ENCODE measurements around the gene IL1RAPL1.
"Not testable (repeated sequence)": the region's sequence is repeated elsewhere in the genome, so short reads cannot be mapped to it uniquely, and the experiment has no call there.

IL1RAPL1 gene

DNA sequence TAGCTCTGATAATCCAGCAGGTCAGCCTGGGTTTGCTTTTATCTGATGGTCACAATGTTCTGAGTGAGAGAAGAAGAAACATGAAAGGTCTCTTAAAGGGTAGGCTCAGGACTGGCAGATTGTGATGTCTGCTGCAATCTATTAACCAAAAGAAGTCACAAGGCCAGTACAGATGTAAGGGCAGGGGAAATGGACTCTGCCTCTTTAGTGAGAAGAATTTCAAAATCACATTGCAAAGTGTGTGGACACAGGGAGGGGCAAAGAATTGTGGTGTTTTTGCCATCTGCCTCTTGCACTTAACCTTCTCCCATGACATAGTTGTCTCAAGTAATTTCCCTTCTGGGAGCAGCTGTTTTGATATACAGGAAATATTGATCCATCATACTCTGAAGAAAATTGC is 40.9 kb downstream of the IL1RAPL1 start:
- no peak for DNase-seq (ENCODE audit: low spot score)

GRCh38 chrX:28638775-28639174 is 51.5 kb downstream of the IL1RAPL1 start:
- no peak for DNase-seq (ENCODE audit: low spot score)

DNA sequence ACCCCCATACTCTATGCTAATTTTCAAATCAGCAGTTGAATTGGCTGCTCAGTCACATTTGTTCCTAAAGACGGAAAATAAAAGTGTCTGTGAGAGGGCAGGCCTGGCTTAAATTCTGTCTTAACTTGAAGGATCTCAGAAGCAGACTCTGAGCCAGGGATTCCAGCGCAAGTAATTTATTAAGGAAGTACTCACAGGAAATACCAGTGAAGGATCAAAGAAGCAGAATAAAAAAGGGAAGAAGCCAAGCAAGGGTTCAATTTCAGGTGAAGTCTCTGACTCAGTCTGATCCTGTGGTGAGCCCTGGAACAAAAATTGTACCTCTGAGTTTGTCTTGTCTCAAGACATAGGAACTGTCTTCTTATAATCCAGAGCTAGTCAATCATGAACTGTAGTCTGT is 52.2 kb downstream of the IL1RAPL1 start:
- DNase-seq (ENCODE audit: low spot score): no peak

DNA sequence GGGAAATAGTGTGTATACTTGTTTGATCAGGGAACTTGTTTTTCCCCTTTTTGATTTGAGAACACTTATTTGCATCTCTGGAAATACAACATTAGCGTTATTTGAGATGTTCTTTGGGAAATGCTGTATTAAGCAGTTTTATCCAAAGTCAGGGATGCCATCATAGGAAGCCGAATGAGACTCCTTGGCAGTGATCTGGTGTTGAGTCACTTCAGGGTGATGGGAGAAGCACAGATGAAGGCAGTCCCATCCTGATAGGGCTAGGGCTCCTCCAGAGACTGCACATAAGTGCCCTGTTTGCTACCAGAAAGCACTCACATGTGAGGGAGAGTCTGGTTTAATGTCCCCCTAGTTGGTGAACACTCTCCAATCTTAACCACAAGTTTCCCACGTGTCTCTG is 62.3 kb downstream of the IL1RAPL1 start:
- DNase-seq (ENCODE audit: low spot score): no peak

- DNase-seq (ENCODE audit: low spot score): no peak
Measured at GRCh38 chrX:28651186-28651585, 63.9 kb downstream of the IL1RAPL1 start.

DNA sequence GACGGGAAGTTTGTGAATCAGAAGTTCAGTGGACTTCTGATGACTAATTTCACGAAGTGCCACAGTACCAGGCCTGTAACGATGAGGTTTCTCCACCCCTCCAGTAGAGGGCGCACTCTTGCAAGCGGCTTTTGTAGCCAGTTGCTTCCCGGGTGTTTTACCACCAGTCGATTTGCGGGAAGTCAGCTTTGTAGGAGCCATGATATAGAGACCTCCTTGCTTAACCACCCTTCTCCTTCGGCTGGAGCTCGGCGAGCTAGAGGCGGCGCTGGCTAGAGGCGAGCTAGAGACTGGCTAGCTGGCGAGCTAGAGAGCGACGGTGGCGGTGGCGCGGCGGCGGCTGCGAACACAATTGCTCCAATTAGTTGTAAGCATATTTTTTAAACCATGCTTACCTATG is 72.0 kb downstream of the IL1RAPL1 start:
- DNase-seq (ENCODE audit: low spot score): no peak

- DNase-seq (ENCODE audit: low spot score): no peak
Measured at GRCh38 chrX:28665778-28666177, 78.5 kb downstream of the IL1RAPL1 start.

GRCh38 chrX:28668303-28668702 is 81.1 kb downstream of the IL1RAPL1 start:
- no peak for DNase-seq (ENCODE audit: low spot score)

DNA sequence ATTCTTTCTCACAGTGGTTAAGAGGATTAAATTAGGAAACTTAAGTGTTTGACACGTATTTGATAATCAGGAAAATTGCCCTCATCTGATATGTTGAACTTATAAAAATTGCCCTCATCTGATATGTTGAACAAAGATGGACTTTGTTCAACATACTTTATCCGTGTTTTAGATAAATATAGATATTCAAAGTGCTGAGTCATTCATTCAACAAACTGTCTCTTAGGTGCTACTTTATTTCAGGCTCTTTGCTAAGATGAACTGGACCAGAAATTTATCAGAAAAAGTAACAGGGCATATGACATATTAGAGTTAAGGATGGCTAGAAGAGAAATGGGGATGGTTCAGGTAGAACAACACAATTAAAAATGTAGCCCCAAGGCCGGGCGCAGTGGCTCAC is 81.7 kb downstream of the IL1RAPL1 start:
- no peak for DNase-seq (ENCODE audit: low spot score)

DNA sequence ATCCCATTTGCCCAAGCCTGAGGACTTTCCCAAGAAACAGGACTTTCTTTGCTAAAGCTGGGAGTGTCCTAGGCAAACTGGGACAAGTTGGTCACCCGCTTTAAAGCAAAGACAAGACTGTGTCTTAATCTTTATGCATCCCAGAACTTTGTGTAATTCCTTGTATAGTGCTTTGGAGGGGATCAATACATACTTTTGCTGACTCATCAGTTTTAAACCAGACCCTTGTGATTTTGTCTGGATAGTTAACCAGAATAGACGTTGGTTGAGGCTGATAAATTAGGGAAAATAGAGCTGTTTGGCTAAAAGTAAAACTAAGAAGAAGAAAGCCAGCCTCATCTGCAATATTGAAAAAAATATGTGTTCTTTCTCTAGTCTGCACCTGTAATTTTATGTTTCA is 82.8 kb downstream of the IL1RAPL1 start:
- DNase-seq (ENCODE audit: low spot score): no peak

GRCh38 chrX:28675173-28675572 is 87.9 kb downstream of the IL1RAPL1 start:
- DNase-seq (ENCODE audit: low spot score): no peak

DNA sequence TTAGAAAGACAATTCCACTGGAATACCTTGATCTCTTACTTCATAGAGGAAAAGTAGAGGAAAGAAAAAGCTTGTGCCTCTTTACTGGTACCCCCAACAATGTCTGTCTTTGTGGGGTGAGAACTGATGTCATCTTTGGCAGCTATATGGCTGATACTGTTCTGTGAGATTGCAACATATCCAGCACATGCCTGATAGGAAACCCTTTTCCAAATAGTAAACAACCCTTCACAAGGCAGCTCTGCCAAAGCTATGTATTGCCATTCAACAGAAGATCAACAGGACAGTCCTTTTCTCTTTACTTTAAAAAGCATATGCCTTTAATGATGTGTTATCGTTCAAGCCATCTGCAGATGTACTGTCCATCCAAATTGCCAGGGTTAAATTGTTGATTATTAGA is 105.9 kb downstream of the IL1RAPL1 start:
- DNase-seq (ENCODE audit: low spot score): no peak

DNA sequence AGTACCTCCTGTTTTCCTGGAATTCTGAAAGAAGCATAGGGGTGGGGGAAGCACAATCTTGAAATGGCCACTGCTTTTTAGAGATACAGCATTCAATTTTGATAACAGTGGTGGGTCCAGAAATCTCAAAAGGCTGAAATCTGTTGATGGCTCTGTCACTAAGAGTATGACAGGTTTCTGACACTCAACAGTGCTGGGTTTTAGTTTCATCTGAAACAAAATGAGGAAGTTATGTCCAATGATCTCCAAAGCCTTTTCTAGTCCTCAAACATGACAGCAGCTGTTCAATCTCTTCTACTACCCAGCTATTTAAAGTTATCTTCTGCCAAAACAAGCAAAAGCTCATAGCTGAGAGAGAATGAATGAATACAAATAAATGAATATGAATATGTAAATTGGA is 110.5 kb downstream of the IL1RAPL1 start:
- DNase-seq (ENCODE audit: low spot score): no peak

DNA sequence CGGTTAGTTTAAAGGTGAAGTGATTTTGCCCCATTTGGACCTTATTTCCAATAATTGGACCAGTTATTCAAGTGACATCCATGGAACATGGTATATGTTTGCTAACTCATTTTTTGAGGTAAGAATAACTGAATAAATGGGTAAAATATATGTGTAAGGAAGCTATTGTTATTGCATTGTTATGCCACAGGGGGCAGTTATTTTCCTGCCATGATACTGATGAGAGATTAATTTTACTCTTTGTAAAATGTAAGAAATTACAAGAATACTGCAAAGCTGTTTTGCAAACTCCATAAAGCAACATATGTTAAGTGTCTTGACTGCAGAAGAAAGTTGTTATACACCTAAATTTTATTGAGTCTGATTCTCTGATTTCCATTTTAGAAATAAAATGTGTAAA is 114.0 kb downstream of the IL1RAPL1 start:
- DNase-seq (ENCODE audit: low spot score): no peak

- DNase-seq (ENCODE audit: low spot score): no peak
Measured at GRCh38 chrX:28706964-28707363, 119.7 kb downstream of the IL1RAPL1 start.

- no peak for DNase-seq (ENCODE audit: low spot score)
Measured at GRCh38 chrX:28709421-28709820, 122.2 kb downstream of the IL1RAPL1 start.

DNA sequence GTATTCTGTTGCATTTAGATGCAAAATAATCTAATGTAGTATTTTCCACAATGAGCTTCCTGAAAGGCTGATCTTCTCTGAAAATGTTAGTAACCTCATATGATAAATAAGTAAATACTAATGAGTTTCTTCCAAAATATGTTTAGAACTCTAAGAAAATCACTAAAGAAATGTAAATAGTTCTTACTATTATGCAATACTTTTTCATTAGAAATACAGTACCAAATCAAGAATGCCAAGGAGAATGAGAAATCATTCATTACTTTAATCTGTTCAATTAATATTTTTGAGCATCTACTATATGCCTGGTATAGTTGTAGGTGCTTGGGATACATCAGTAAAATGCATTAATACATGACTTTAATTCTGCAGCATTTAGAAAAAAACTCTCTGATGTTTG is 130.6 kb downstream of the IL1RAPL1 start:
- no peak for DNase-seq (ENCODE audit: low spot score)

- no peak for DNase-seq (ENCODE audit: low spot score)
Measured at GRCh38 chrX:28718450-28718849, 131.2 kb downstream of the IL1RAPL1 start.

- no peak for DNase-seq (ENCODE audit: low spot score)
Measured at GRCh38 chrX:28719620-28720019, 132.4 kb downstream of the IL1RAPL1 start.

- DNase-seq (ENCODE audit: low spot score): no peak
Measured at GRCh38 chrX:28752330-28752729, 165.1 kb downstream of the IL1RAPL1 start.

- no peak for DNase-seq (ENCODE audit: low spot score)
Measured at GRCh38 chrX:28756175-28756574, 168.9 kb downstream of the IL1RAPL1 start.

DNA sequence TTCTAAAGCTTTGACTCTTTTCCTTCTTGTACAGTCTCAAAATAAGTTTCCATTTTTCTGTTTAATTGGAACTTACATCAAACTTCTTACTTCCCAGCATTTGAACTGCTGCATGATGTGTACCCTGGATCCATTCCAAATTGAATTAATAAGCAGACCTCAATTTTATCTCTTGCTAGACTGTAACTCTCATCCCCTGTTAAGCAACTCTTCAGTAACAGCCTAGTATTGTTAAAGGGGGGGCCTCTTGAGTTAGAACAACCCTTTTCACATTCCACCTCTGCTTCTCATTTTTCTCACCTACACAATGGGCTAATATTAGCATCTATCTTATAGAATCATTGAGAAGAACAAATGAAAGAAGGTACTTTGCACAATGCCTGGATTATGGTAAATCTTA is 169.4 kb downstream of the IL1RAPL1 start:
- no peak for DNase-seq (ENCODE audit: low spot score)

- no peak for DNase-seq (ENCODE audit: low spot score)
Measured at GRCh38 chrX:28757290-28757689, 170.0 kb downstream of the IL1RAPL1 start.

GRCh38 chrX:28766561-28766960 is 179.3 kb downstream of the IL1RAPL1 start:
- not testable (repeated sequence) for DNase-seq (ENCODE audit: low spot score)

DNA sequence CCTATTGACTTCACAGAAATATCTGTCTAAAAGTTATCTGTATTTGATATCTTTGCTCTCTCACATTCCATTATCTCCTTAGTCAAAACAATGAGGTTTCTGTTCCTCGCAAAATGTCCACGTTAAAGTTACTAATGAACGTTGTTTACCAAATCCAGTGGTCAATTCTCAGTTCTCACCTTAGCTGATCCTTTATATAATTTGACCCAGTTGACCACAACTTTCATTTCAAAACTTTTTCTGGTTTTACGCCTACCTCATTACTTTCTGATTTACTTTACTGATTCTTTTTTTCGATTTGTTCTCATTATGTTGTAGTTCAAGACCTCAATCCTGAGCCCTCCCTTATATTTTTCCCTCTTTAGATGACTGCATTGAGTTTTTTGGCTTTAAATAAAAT is 186.6 kb downstream of the IL1RAPL1 start:
- no peak for DNase-seq (ENCODE audit: low spot score)

Measured in ecto neural progenitor cell (in vitro differentiated cells).